22Rv1 (cell line): ENCODE measurements around the gene TTC23L.

ENCODE experiments used
- ZFX ChIP-seq: fragments of 450-650 bp; IDR thresholded peaks from 2 replicates; pipeline ENCODE4 v1.6.1; 2017; ENCODE audit warnings: antibody characterized with exemption, borderline replicate concordance
- TF ChIP-seq, protein P1 (sequence below): fragments of 450-650 bp; IDR thresholded peaks from 2 replicates; pipeline ENCODE4 v1.5.1; 2017; ENCODE audit warnings: mild to moderate bottlenecking

- TF ChIP-seq, protein P1, sequence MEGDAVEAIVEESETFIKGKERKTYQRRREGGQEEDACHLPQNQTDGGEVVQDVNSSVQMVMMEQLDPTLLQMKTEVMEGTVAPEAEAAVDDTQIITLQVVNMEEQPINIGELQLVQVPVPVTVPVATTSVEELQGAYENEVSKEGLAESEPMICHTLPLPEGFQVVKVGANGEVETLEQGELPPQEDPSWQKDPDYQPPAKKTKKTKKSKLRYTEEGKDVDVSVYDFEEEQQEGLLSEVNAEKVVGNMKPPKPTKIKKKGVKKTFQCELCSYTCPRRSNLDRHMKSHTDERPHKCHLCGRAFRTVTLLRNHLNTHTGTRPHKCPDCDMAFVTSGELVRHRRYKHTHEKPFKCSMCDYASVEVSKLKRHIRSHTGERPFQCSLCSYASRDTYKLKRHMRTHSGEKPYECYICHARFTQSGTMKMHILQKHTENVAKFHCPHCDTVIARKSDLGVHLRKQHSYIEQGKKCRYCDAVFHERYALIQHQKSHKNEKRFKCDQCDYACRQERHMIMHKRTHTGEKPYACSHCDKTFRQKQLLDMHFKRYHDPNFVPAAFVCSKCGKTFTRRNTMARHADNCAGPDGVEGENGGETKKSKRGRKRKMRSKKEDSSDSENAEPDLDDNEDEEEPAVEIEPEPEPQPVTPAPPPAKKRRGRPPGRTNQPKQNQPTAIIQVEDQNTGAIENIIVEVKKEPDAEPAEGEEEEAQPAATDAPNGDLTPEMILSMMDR: no peak
- TF ChIP-seq ZFX: no peak
These were observed 31.4 kb downstream of the TTC23L start for GRCh38 chr5:34870382-34870781.
